ENCODE results near the gene KCNQ5. TPM values are rescaled to one million over a fixed set of nuclear protein-coding genes. Genes with fewer than 3 reads are reported as not detected.

The KCNQ5 gene
- total and polyA plus RNA-seq, 2 of the 8 experiments (the other 6 are each of a cell fraction or from before 2014, with no cell fraction given): 0.83 to 1.2 TPM

GRCh38 chr6:72650081-72650745, 28.3 kb downstream of the KCNQ5 start (continued):
- TF ChIP-seq RNF2 (IDR thresholded peaks at IDR 0.05; ENCODE audit: borderline replicate concordance, low read depth, low read length, missing control alignments, poor library complexity, severe bottlenecking) (no peak), EP300 (IDR thresholded peaks at IDR 0.05; ENCODE audit: borderline replicate concordance in 1 of 2, low read depth in 2 of 2, low read length in 2 of 2) (no peak), NRF1 (IDR thresholded peaks at IDR 0.05; ENCODE audit: low read depth, low read length) (no peak), CHD1 (IDR thresholded peaks at IDR 0.05; ENCODE audit: low read depth, low read length) (no peak), CTBP2 (IDR thresholded peaks at IDR 0.05; ENCODE audit: borderline replicate concordance, insufficient read depth, insufficient read length, low read length) (no peak), HDAC6 (IDR thresholded peaks at IDR 0.05; ENCODE audit: low read depth, low read length) (no peak), POLR2A (IDR thresholded peaks at IDR 0.05; ENCODE audit: control extremely low read depth in 1 of 2, low read depth in 2 of 2, low read length in 2 of 2) (no peak), YY1 (IDR thresholded peaks at IDR 0.05; ENCODE audit: low read depth, low read length) (no peak)

Measured in H1 (cell line).